PC-3 (cell line): ENCODE data around the gene ADCY3. TPM values are rescaled to one million over a fixed set of nuclear protein-coding genes. Genes with fewer than 3 reads are reported as not detected.

ENCODE experiments used
- ATAC-seq: fragments of 200-7000 bp; cut with Tn5 transposase; 2 replicates; pipeline ENCODE4 v1.9.1; 2020; ENCODE audit warnings: mild to moderate bottlenecking, moderate library complexity
- BruUV-seq: library from RNA; stranded (reverse); fragments of 400-500 nt; replicated peaks from 2 replicates; lab custom pipeline; 2021; lab: Mats Ljungman, UMichigan
- CTCF ChIA-PET: fragments of 300-600 bp; sonication (Branson Sonifier 250); formaldehyde crosslinking; loops from one replicate; lab custom pipeline; 2022; ENCODE audit warnings: antibody characterized with exemption; lab: Charles Lee
- POLR2A ChIA-PET: fragments of 300-600 bp; sonication (Branson Sonifier 250); formaldehyde crosslinking; loops from one replicate; lab custom pipeline; 2022; ENCODE audit warnings: antibody characterized with exemption; ENCODE audit not compliant: unreplicated experiment; lab: Charles Lee
- DNase-seq: peaks from one replicate; pipeline ENCODE4 v3.0.0-alpha.2; 2015
- H2AFZ ChIP-seq: fragments of 300-600 bp; sonication (generic); 2 replicates; pipeline ENCODE4 v1.6.0; 2016; ENCODE audit warnings: antibody characterized with exemption, low read length
- H3F3A ChIP-seq: fragments of 300-600 bp; sonication (generic); one replicate; pipeline ENCODE4 v1.6.0; 2017; ENCODE audit warnings: antibody characterized with exemption, low read length, control low read depth, mild to moderate bottlenecking; ENCODE audit not compliant: unreplicated experiment
- H3K27ac ChIP-seq: fragments of 300-600 bp; sonication (generic); 2 replicates; pipeline ENCODE4 v1.5.1; 2016; ENCODE audit warnings: mild to moderate bottlenecking, low read length
- H3K27me3 ChIP-seq: fragments of 300-600 bp; sonication (generic); 2 replicates; pipeline ENCODE4 v1.6.1; 2016; ENCODE audit warnings: low read length, mixed read lengths
- H3K36me3 ChIP-seq: fragments of 300-600 bp; sonication (generic); 2 replicates; pipeline ENCODE4 v1.6.1; 2016; ENCODE audit warnings: low read depth, mixed run types, low read length, mixed read lengths
- H3K4me1 ChIP-seq: fragments of 300-600 bp; sonication (generic); 2 replicates; pipeline ENCODE4 v1.5.1; 2016; ENCODE audit warnings: low read length; ENCODE audit not compliant: insufficient read depth
- H3K4me2 ChIP-seq: fragments of 300-600 bp; sonication (generic); 2 replicates; pipeline ENCODE4 v1.6.0; 2016; ENCODE audit warnings: low read length
- H3K4me3 ChIP-seq: fragments of 300-600 bp; sonication (generic); 2 replicates; pipeline ENCODE4 v1.5.1; 2016; ENCODE audit warnings: mild to moderate bottlenecking, low read length, mixed read lengths
- H3K79me2 ChIP-seq: fragments of 300-600 bp; sonication (generic); 2 replicates; pipeline ENCODE4 v1.6.1; 2017; ENCODE audit warnings: low read length, mixed read lengths
- H3K9ac ChIP-seq: fragments of 300-600 bp; sonication (generic); 2 replicates; pipeline ENCODE4 v1.6.0; 2016; ENCODE audit warnings: mild to moderate bottlenecking, low read length
- H3K9me2 ChIP-seq: fragments of 300-600 bp; sonication (generic); replicated peaks from 2 replicates; pipeline ENCODE4 v1.6.1; 2016; ENCODE audit warnings: mixed run types, low read length, mixed read lengths
- H3K9me3 ChIP-seq: fragments of 300-600 bp; sonication (generic); 2 replicates; pipeline ENCODE4 v1.6.1; 2016; ENCODE audit warnings: low read length, mixed read lengths
- H4K20me1 ChIP-seq: fragments of 300-600 bp; sonication (generic); 2 replicates; pipeline ENCODE4 v1.6.1; 2016; ENCODE audit warnings: low read length, mixed read lengths
- EZH2 ChIP-seq: fragments of 300-600 bp; sonication (generic); IDR thresholded peaks from one replicate; pipeline ENCODE4 v1.6.1; 2017; ENCODE audit warnings: antibody characterized with exemption, mild to moderate bottlenecking, low read length; ENCODE audit not compliant: unreplicated experiment
- EZH2phosphoT487 ChIP-seq: fragments of 300-600 bp; sonication (generic); IDR thresholded peaks from 2 replicates; pipeline ENCODE4 v1.6.1; 2018; ENCODE audit warnings: mild to moderate bottlenecking, antibody characterized with exemption, low read length, borderline replicate concordance
- intact Hi-C: fragments of 100-400 bp; cut with micrococcal nuclease; formaldehyde crosslinking; loops from 2 replicates; pipeline ENCODE4 v1.9.0; 2023
- total RNA-seq: library from RNA; depleted of rRNA; stranded (reverse); fragments of >200 nt; gene quantifications from 2 replicates; pipeline ENCODE4 v1.2.3, GENCODE V29; 2014
- TF ChIP-seq, protein P1 (sequence below): fragments of 300-600 bp; sonication (generic); conservative IDR thresholded peaks from 2 replicates; pipeline ENCODE4 v1.5.1; 2017; ENCODE audit warnings: antibody characterized with exemption, low read depth, mild to moderate bottlenecking, low read length

The ADCY3 gene
- total RNA-seq, 1 experiment from 2014 or later, result 52.0 TPM

DNA sequence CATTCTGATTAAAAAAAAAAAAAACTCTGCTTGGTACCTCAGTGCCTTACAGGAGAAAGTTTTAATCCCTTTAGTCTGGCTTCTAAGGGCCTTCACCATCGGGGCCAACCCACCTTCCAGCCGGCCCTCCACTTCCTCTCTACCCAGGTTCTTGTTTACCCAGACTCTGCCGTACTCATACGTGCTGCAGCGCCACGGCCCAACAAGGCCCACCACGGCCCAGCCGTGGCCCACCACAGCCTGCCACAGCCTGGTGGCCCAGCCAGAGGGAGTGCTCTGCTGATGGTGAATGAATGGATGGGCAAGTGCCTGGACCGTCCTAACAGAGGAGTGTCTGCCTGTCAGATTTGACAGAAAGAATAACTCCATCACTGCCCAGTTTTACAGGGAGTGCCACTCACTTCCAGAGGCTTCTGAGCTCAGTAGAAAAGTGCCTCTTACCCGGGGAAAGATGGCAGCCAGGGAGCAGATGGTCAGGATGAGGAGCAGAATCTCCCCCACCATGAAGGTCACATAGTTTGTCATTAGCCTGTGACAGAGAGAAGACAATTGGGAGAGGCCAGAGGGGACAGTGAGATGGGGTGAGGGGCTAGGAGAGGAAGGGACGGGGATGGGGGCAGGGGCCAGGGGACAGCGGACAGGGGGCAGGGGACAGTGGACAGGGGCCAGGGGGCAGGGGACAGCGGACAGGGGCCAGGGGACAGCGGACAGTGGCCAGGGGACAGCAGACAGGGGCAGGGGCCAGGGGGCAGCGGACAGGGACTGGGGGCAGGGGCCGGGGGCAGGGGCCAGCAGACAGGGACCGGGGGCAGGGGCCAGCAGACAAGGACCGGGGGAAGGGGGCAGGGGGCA, 88.6 kb downstream of the ADCY3 start:
- no peaks in the 10 kb centered on the region for H3K79me2 ChIP-seq
- no peak overlapping the region for H3K9ac ChIP-seq
- no peak overlapping the region for H3K4me3 ChIP-seq
- no peak for DNase-seq
- H2AFZ ChIP-seq, result no peak overlapping the region
- intact Hi-C loops, result loop anchor here (5.0 kb wide), 1 partner anchor 141 kb away; the partner anchor contains the start of gene DNAJC27
- peaks cover 11% of the 10 kb centered on the region for H3K4me1 ChIP-seq
- no peaks in the 10 kb centered on the region for H3F3A ChIP-seq
- no peaks in the 10 kb centered on the region for H4K20me1 ChIP-seq
- no peak overlapping the region for H3K27ac ChIP-seq
- TF ChIP-seq EZH2 (no peak), EZH2phosphoT487 (no peak)
- TF ChIP-seq, protein P1, sequence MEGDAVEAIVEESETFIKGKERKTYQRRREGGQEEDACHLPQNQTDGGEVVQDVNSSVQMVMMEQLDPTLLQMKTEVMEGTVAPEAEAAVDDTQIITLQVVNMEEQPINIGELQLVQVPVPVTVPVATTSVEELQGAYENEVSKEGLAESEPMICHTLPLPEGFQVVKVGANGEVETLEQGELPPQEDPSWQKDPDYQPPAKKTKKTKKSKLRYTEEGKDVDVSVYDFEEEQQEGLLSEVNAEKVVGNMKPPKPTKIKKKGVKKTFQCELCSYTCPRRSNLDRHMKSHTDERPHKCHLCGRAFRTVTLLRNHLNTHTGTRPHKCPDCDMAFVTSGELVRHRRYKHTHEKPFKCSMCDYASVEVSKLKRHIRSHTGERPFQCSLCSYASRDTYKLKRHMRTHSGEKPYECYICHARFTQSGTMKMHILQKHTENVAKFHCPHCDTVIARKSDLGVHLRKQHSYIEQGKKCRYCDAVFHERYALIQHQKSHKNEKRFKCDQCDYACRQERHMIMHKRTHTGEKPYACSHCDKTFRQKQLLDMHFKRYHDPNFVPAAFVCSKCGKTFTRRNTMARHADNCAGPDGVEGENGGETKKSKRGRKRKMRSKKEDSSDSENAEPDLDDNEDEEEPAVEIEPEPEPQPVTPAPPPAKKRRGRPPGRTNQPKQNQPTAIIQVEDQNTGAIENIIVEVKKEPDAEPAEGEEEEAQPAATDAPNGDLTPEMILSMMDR, result no peak
- no peaks in the 10 kb centered on the region for H3K27me3 ChIP-seq
- no TSS peak for BruUV-seq
- ATAC-seq, result no peak
- no peaks in the 10 kb centered on the region for H3K9me2 ChIP-seq
- no peaks in the 10 kb centered on the region for H3K9me3 ChIP-seq
- ChIA-PET CTCF (interaction anchor here (1.7 kb wide), 1 partner anchor 298 kb away, joined by 14 read pairs; no protein-coding TSS in a partner anchor), POLR2A (interaction anchor here (0.6 kb wide), 1 partner anchor 298 kb away, joined by 7 read pairs; no protein-coding TSS in a partner anchor)
- H3K4me2 ChIP-seq, result no peak overlapping the region
- no peaks in the 10 kb centered on the region for H3K36me3 ChIP-seq

DNA sequence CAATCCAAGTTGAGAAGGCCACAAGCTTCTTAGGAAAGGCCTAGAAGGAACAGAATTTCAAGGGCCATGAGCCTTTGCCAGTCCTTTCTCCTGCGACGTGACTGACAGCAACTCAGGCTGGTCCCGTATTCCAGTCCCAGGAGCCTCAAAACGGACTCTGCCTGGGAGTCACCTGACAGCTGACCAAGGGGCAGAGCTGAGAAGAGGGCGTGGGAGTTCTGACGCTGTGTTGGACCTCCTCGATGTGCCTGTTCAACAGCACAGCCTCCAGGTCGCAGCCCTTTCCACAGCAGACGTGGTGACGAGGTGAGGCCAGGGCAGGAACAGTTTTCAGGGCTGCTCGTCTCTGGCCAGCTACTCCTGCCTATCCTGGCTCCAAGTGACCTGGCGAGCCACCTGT, 89.3 kb downstream of the ADCY3 start:
- H3K9me2 ChIP-seq, result no peaks in the 10 kb centered on the region
- no peaks in the 10 kb centered on the region for H3K79me2 ChIP-seq
- no peaks in the 10 kb centered on the region for H3F3A ChIP-seq
- ATAC-seq, result no peak
- no peak overlapping the region for H3K4me3 ChIP-seq
- ChIA-PET CTCF (interaction anchor here (0.6 to 1.7 kb wide), 4 partner anchors 107 to 1426 kb away, joined by 3 to 14 read pairs (median 3); no protein-coding TSS in a partner anchor), POLR2A (interaction anchor here (0.6 kb wide), 1 partner anchor 299 kb away, joined by 7 read pairs; no protein-coding TSS in a partner anchor)
- intact Hi-C loops, result loop anchor here (1.0 to 5.0 kb wide), 2 partner anchors 91 to 142 kb away; partner anchors contain the start of gene DNAJC27
- no peaks in the 10 kb centered on the region for H3K27me3 ChIP-seq
- H3K9ac ChIP-seq, result no peak overlapping the region
- TF ChIP-seq, protein P1, result no peak
- no peak for TF ChIP-seq EZH2
- no peak for TF ChIP-seq EZH2phosphoT487
- H2AFZ ChIP-seq, result no peak overlapping the region
- no peaks in the 10 kb centered on the region for H3K9me3 ChIP-seq
- BruUV-seq, result no TSS peak
- no peaks in the 10 kb centered on the region for H4K20me1 ChIP-seq
- no peak overlapping the region for H3K27ac ChIP-seq
- peaks cover 18% of the 10 kb centered on the region for H3K4me1 ChIP-seq
- H3K4me2 ChIP-seq, result no peak overlapping the region
- no peak for DNase-seq
- H3K36me3 ChIP-seq, result no peaks in the 10 kb centered on the region
